CD14-positive monocyte (primary cell): ENCODE measurements around the gene MYH7. TPM values are rescaled to one million over a fixed set of nuclear protein-coding genes. Genes with fewer than 3 reads are reported as not detected.

Source experiments
- DNase-seq, 3 donors: peaks; one replicate each; pipeline ENCODE4 v3.0.0-alpha.2; 2011 to 2022
- H2AFZ ChIP-seq: 2 replicates; pipeline ENCODE4 v1.6.0; 2012; ENCODE audit warnings: mild to moderate bottlenecking, low read depth, low read length, inconsistent platforms; ENCODE audit not compliant: insufficient read depth, poor library complexity, severe bottlenecking
- H3K27ac ChIP-seq, 2 donors: 1 replicate in 1 of 2; 2 replicates in 1 of 2; pipeline ENCODE4 v1.5.1; 2012 to 2013; ENCODE audit warnings: low read length in 2 of 2, control low read depth in 1 of 2, inconsistent platforms in 1 of 2, low read depth in 1 of 2, mild to moderate bottlenecking in 1 of 2
- H3K27me3 ChIP-seq, 2 donors: one replicate each; pipeline versions ENCODE4 v1.6.0 to v1.6.1; 2011 to 2013; ENCODE audit warnings: low read length in 2 of 2; ENCODE audit not compliant: control insufficient read depth in 2 of 2, insufficient read depth in 2 of 2
- H3K36me3 ChIP-seq, 2 donors: replicated peaks in 1 of 2; 1 replicate in 1 of 2; 2 replicates in 1 of 2; pipeline versions ENCODE4 v1.5.1 to v1.6.1; 2012 to 2013; ENCODE audit warnings: low read length in 2 of 2, control low read depth in 1 of 2, inconsistent platforms in 1 of 2, mild to moderate bottlenecking in 1 of 2; ENCODE audit not compliant: insufficient read depth in 2 of 2, control insufficient read depth in 1 of 2
- H3K4me1 ChIP-seq, 2 donors: 1 replicate in 1 of 2; 2 replicates in 1 of 2; pipeline versions ENCODE4 v1.5.1 to v1.6.1; 2012 to 2013; ENCODE audit warnings: low read length in 2 of 2, control low read depth in 1 of 2, inconsistent platforms in 1 of 2, mild to moderate bottlenecking in 1 of 2, moderate library complexity in 1 of 2; ENCODE audit not compliant: insufficient read depth in 2 of 2, control insufficient read depth in 1 of 2
- H3K4me2 ChIP-seq: replicated peaks from 2 replicates; pipeline ENCODE3; 2012; ENCODE audit warnings: low read length, moderate library complexity, mild to moderate bottlenecking; ENCODE audit not compliant: poor library complexity, severe bottlenecking; ENCODE audit errors: extremely low read depth
- H3K4me3 ChIP-seq, 3 experiments: fragments of 200-600 bp in 1 of 3; sonication (generic) in 1 of 3; replicated peaks in 1 of 3; 1 replicate in 2 of 3; 2 replicates in 1 of 3; pipeline ENCODE4 v1.5.1; 2011 to 2013; ENCODE audit warnings: low read length in 3 of 3, mild to moderate bottlenecking in 3 of 3, control low read depth in 2 of 3, low read depth in 2 of 3, inconsistent platforms in 1 of 3, moderate library complexity in 1 of 3
- H3K79me2 ChIP-seq: 2 replicates; pipeline ENCODE4 v1.6.0; 2012; ENCODE audit warnings: mild to moderate bottlenecking, control low read depth, inconsistent platforms, low read length, moderate library complexity; ENCODE audit not compliant: insufficient read depth
- H3K9ac ChIP-seq: 2 replicates; pipeline ENCODE4 v1.6.0; 2017; ENCODE audit warnings: low read length, mild to moderate bottlenecking; ENCODE audit not compliant: insufficient read depth, poor library complexity, severe bottlenecking
- H3K9me3 ChIP-seq, 2 donors: replicated peaks in 1 of 2; 1 replicate in 1 of 2; 2 replicates in 1 of 2; pipeline versions ENCODE4 v1.5.1 to v1.6.1; 2012 to 2013; ENCODE audit warnings: low read length in 2 of 2, control low read depth in 1 of 2; ENCODE audit not compliant: control insufficient read depth in 1 of 2, insufficient read depth in 1 of 2
- H4K20me1 ChIP-seq: 2 replicates; pipeline ENCODE4 v1.6.0; 2012; ENCODE audit warnings: mild to moderate bottlenecking, low read length, control low read depth, moderate library complexity; ENCODE audit not compliant: insufficient read depth
- H3K27ac Mint-ChIP-seq, 7 donors: one replicate each; pipeline ENCODE4 v1.8.0; 2020; ENCODE audit warnings: mild to moderate bottlenecking in 7 of 7, mixed read lengths in 7 of 7, moderate library complexity in 6 of 7, inconsistent platforms in 2 of 7
- H3K27me3 Mint-ChIP-seq, 3 donors: one replicate each; pipeline ENCODE4 v1.8.0; 2021 to 2022; ENCODE audit warnings: low read depth in 3 of 3, mild to moderate bottlenecking in 3 of 3, mixed read lengths in 3 of 3, moderate library complexity in 3 of 3, inconsistent platforms in 1 of 3
- H3K36me3 Mint-ChIP-seq, 2 donors: one replicate each; pipeline ENCODE4 v1.8.0; 2020; ENCODE audit warnings: mixed read lengths in 2 of 2, inconsistent platforms in 1 of 2, mild to moderate bottlenecking in 1 of 2
- H3K4me1 Mint-ChIP-seq: one replicate; pipeline ENCODE4 v1.8.0; 2020; ENCODE audit warnings: mild to moderate bottlenecking, mixed read lengths
- H3K4me3 Mint-ChIP-seq, 2 donors: one replicate each; pipeline ENCODE4 v1.8.0; 2020; ENCODE audit warnings: mild to moderate bottlenecking in 2 of 2, mixed read lengths in 2 of 2, moderate library complexity in 1 of 2
- H3K9me3 Mint-ChIP-seq, 7 donors: one replicate each; pipeline ENCODE4 v1.8.0; 2020 to 2022; ENCODE audit warnings: mixed read lengths in 7 of 7, mild to moderate bottlenecking in 6 of 7, moderate library complexity in 6 of 7, inconsistent platforms in 2 of 7
- CTCF ChIP-seq: fragments of 200-600 bp; IDR thresholded peaks from one replicate; pipeline ENCODE4 v1.8.0; 2022; ENCODE audit warnings: antibody characterized with exemption, mild to moderate bottlenecking
- WGBS: methylation state at CpG from one replicate; pipeline ENCODE4 v1.1.5; 2013; ENCODE audit warnings: missing lambda C conversion rate; ENCODE audit not compliant: insufficient coverage; 5-methylcytosine and 5-hydroxymethylcytosine counted together
- intact Hi-C, 2 donors: fragments of 100-400 bp; cut with micrococcal nuclease; formaldehyde crosslinking; loops; one replicate each; pipeline versions ENCODE4 v1.15.0 to v1.15.1; 2023
- polyA plus RNA-seq, 3 donors: library from polyadenylated mRNA; depleted of rRNA in 1 of 3; unstranded in 2 of 3; stranded (reverse) in 1 of 3; fragments of 300-500 nt in 2 of 3; fragments of >200 nt in 1 of 3; fragmentation: Illumina TruSeq in 2 of 3; gene quantifications; 1 replicate in 2 of 3; 2 replicates in 1 of 3; pipeline ENCODE4 v1.2.3, GENCODE V29; 2012 to 2021

The MYH7 gene
- polyA plus RNA-seq, 3 donors, result not detected

DNA sequence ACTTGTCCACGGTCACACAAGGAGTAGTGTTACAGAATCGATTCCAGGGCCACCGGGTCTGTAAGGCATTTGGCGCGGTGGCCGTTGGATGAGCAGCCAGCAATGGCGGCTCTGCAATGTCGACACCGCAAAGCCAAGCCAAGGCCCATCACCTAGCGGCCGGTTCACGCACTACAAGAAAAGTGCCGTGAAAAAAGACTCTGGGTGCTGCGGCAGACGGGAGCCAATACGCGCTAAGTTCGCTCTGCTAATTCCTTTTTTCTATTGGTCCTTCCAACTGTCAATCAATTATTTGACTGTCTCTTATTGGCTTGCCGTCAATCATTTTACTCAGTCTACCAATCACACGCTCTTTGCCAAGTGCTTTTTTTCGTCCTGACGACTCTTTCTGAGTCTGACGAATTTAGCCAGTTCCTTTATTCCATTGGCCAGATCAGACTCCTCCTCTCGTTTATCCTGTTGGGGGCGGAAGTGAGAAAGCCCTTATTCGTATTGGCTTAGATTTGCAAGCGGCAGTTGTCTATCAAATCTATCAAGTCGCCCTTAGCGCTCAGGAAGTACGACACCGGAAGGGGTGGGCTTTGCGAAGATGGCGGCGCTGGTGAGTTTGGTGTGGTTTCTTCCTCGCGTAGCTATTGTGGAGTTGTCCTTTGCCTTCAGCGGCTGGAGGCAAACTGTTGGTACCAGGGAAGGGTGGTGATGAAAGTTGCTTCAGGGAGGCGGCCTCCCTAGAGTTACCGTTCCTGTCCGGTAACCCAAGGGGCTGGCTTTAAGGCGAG lies 33.9 kb upstream of the MYH7 start, which contains the start of gene NGDN:
TSS of gene NGDN (plus strand) at position 577 of the 779 bp plus-strand sequence. CDS start at position 590, 13 bp downstream.
- Mint-ChIP-seq H3K27me3 (peaks cover 0 to 3% (median 1%) of the 10 kb centered on the region in 3 donors), H3K4me1 (peaks cover 3% of the 10 kb centered on the region), H3K4me3 (no peak within 1 kb of the TSS), H3K36me3 (peaks cover 30 to 37% of the 10 kb centered on the region in 2 donors), H3K27ac (no peak within 1 kb of the TSS), H3K9me3 (peaks cover 0 to 3% (median 0%) of the 10 kb centered on the region in 7 donors)
- TF ChIP-seq CTCF, result peak; percentile 78
- H3K9ac ChIP-seq, result peak within 1 kb of the TSS; percentile 74
- peak; percentile 98 to 100 (median 99) for DNase-seq
- no peaks in the 10 kb centered on the region for H4K20me1 ChIP-seq
- peak within 1 kb of the TSS; percentile 91 for H2AFZ ChIP-seq
- peak within 1 kb of the TSS; percentile 83 to 92 for H3K27ac ChIP-seq
- H3K4me2 ChIP-seq, result peak within 1 kb of the TSS; percentile 81
- peaks cover 24 to 38% of the 10 kb centered on the region in 2 donors for H3K36me3 ChIP-seq
- H3K4me3 ChIP-seq, result peak within 1 kb of the TSS; percentile 71 to 82 (median 81)
- 3% methylated on average over 30 of the region's 41 CpGs for WGBS
- peaks cover 7 to 13% of the 10 kb centered on the region in 2 donors for H3K4me1 ChIP-seq
- intact Hi-C loops, result loop anchor here in 1 of 2 donors (10.0 kb wide), 1 partner anchor 145 kb away; the partner anchor contains the start of gene PABPN1
- H3K79me2 ChIP-seq, result peaks cover 16% of the 10 kb centered on the region
- H3K9me3 ChIP-seq, result no peaks in the 10 kb centered on the region
- no peaks in the 10 kb centered on the region for H3K27me3 ChIP-seq

DNA sequence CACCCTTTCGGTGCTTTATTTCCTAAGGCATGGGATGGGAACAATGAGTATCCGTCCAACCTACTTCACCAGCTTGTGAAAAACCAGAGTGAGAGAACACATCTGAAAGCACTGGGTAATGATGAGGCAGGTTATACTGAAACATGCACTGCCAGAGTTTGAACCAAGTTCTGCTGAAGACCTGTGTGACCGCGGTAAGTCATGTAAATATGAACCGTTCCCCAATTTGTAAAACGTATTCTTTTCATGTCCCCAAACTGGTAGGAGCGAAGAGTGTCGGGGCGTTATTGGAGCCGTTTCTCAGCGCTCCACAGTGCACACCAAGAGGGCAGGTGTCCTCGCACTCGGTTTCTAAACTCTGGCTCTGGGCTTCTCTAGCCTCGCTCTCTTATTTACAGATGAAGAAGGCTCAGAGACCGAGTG lies 33.3 kb upstream of the MYH7 start:
- H3K4me1 ChIP-seq, result peaks cover 7 to 13% of the 10 kb centered on the region in 2 donors
- H3K79me2 ChIP-seq, result peaks cover 16% of the 10 kb centered on the region
- H3K9me3 ChIP-seq, result no peaks in the 10 kb centered on the region
- H3K36me3 Mint-ChIP-seq, result peaks cover 25 to 32% of the 10 kb centered on the region in 2 donors
- peaks cover 3% of the 10 kb centered on the region for H3K4me1 Mint-ChIP-seq
- H3K9ac ChIP-seq, result no peak overlapping the region
- no peak for DNase-seq
- H3K4me2 ChIP-seq, result peak overlapping the region; percentile 67
- no peaks in the 10 kb centered on the region for H3K27me3 ChIP-seq
- peaks cover 0 to 3% (median 1%) of the 10 kb centered on the region in 3 donors for H3K27me3 Mint-ChIP-seq
- no peak for TF ChIP-seq CTCF
- no peak overlapping the region for H3K4me3 Mint-ChIP-seq
- peak overlapping the region; percentile 46 to 82 (median 71) for H3K4me3 ChIP-seq
- peak overlapping the region; percentile 91 for H2AFZ ChIP-seq
- WGBS, result 85% methylated on average over 13 of the region's 15 CpGs
- H3K36me3 ChIP-seq, result peaks cover 20 to 32% of the 10 kb centered on the region in 2 donors
- peaks cover 0 to 3% (median 0%) of the 10 kb centered on the region in 7 donors for H3K9me3 Mint-ChIP-seq
- H3K27ac ChIP-seq, result peak overlapping the region; percentile 83 to 92
- no peaks in the 10 kb centered on the region for H4K20me1 ChIP-seq
- intact Hi-C loops, result loop anchor here in 1 of 2 donors (10.0 kb wide), 1 partner anchor 144 kb away; the partner anchor contains the start of gene PABPN1
- H3K27ac Mint-ChIP-seq, result no peak overlapping the region
